Right renal pelvis (tissue), 4 donors: Measurements from ENCODE around the gene VPS13D. TPM values are rescaled to one million over a fixed set of nuclear protein-coding genes. Genes with fewer than 3 reads are reported as not detected.
"Not testable (repeated sequence)": the region's sequence is repeated elsewhere in the genome, so short reads cannot be mapped to it uniquely, and the experiment has no call there.

Experiments
- DNase-seq, 4 donors: peaks; one replicate each; pipeline ENCODE4 v3.0.0-alpha.2; 2013; ENCODE audit warnings: low read depth in 4 of 4, low spot score in 3 of 4, missing footprints in 1 of 4
- polyA plus RNA-seq, 4 donors: library from polyadenylated mRNA; unstranded; fragments of 120-200 nt; gene quantifications; one replicate each; pipeline ENCODE4 v1.2.1, GENCODE V29; 2013; ENCODE audit not compliant: insufficient read length in 4 of 4

The VPS13D gene
- polyA plus RNA-seq, 4 donors = 24.2 to 27.8 (median 26.3) TPM

DNA sequence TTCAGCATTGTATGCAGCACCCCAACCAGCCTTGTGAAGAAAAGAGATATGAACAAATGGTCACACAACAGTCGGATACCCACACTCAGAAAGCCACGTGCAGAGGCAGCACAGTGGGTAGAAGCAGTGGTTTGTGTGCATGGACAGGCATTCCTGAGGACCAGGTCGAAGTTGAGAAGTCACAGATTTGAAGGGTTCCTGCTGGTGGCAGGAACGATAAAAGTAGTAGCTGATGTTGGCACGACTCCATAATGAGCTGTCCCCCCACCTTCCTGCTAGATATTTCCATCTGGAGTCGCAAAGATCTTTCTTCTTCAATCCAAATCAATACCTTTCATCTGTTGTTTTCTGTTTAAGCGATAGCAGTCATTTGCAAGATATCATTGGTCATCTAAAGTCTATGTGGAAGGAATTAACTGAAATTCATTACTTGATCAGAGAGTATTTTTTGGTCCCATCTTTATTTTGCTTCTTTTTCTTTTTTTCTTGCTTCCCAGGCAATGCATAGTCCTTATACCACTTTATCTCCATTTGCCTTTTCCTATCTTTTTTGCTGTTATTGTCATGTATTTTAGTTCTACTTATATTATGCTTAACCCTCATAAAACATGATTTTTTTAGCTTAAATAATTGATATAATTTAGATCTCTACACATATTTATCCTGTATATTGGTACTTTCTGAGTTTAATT, 211.7 kb downstream of the VPS13D start:
- DNase-seq = no peak

DNA sequence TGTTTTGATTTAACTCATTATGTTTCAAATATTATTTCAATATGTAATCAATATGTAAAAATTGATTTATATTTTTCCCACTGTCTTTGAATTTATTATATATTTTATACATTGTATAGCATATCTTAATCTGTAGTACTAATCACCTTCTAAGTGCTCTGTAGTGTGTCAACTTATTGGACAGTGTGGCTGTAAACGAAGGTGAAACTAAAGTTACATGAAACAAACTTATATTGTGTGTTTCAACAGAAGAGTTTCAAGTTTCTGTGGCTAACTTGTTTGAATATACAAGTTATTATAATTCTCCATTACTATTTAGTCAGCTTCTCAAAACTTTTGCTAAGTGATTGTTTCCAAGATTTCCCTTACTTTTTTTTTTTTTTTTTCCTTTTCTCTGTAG, 212.4 kb downstream of the VPS13D start:
- DNase-seq = no peak

DNA sequence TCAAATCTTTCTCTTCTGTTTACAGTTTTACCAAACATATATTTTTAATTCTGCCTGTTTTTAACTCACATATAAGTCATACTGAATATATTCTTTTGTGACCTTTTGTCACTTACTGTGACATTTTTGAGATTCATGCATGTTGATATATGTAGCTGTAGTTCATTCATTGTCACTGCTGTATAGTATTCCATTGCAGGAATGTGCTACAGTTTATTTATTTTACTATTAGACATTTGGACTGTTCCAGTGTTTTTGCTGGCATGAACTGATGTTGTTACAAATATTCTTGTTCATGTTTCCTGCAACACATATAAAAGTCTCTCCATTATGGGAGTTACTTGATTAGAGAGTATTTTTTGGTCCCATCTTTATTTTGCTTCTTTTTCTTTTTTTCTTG, 213.3 kb downstream of the VPS13D start:
- DNase-seq = no peak

GRCh38 chr1:12444329-12444841, 214.6 kb downstream of the VPS13D start:
- no peak for DNase-seq

- no peak for DNase-seq
These were observed 215.4 kb downstream of the VPS13D start for GRCh38 chr1:12445257-12445656.

DNA sequence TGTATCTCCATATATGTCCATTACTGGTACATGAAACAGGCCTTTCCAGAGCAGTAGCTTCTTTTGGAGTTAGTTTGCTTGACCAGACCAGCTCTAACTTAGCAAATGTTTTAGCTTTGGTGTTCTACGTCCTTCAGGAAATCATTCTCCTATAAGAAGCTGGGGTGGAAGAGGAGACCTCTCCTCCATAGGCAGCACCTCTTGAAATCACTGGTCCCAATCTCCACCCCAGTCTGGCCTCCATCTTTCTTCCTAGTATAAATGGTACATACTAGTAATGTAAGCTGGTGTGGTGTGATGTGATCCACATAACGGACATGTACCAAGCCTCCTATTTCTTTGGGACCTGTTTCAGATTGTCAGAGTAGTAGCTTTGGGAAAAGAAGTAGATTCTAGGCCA, 216.8 kb downstream of the VPS13D start:
- DNase-seq = no peak

DNA sequence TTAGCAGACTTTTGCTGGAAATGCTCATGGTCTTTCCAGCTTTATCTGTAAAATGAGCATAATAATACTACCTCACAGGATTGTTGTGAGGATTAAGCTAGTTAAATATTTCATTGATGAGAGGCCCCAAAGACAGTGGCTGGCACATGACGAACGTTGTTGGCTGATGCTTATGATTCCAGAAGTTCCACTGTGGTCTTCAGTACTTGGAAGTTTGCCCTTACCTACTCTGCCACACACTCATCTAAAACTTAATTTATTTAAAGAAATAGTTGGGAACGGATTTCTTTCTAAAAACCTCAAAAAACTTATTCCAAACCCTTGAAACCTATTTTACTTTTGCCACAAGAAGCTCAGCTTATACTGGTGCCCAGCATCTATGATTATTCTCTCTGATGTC, 217.5 kb downstream of the VPS13D start:
- no peak for DNase-seq

DNA sequence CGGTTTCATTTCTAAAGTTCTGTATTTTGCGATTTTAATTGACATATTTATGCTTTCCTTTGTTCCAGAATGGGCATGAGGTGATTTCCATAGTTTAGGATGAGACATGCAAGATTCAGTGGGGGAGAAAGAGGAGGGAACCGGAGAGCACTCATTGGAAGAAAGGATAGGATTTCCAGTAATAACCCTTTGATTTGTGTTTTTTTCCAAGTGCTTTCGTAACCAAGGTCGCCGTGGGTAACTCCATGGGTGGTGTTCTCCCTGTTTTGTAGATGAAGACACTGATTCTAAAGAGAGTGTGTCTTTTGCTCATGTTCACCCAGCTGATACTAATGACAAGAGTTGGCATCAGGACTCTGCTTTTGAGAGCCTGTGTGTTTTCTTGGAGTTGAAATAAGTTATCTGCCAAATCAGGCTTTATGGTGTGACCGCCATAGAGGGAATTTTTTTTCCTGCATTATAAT, 218.1 kb downstream of the VPS13D start:
- no peak for DNase-seq

DNA sequence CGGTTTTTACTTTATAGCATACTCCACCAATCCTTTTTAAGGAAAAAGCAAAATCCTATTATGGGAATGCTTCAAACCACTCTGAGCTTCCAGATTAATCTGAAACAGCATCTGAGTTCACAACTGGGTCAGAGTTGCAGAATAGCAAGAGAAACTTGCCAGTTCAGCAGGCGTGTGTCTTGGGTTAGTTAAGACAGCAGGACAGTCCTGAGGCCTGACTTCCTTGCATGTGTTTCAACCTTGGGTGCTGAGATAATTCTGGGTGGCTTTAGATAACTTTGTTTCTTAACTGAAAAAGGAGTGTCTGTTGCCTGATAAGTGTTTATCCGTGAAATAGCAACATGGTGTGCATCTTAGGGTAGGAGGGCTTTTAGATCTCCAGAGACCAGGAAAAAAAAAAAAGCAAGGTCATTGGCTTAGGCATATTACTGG, 218.9 kb downstream of the VPS13D start:
- DNase-seq = no peak

- DNase-seq = no peak
These were observed 220.4 kb downstream of the VPS13D start for GRCh38 chr1:12450090-12450755.

GRCh38 chr1:12450756-12451559, 221.1 kb downstream of the VPS13D start:
- DNase-seq = no peak

GRCh38 chr1:12451560-12451900, 221.7 kb downstream of the VPS13D start:
- no peak for DNase-seq

DNA sequence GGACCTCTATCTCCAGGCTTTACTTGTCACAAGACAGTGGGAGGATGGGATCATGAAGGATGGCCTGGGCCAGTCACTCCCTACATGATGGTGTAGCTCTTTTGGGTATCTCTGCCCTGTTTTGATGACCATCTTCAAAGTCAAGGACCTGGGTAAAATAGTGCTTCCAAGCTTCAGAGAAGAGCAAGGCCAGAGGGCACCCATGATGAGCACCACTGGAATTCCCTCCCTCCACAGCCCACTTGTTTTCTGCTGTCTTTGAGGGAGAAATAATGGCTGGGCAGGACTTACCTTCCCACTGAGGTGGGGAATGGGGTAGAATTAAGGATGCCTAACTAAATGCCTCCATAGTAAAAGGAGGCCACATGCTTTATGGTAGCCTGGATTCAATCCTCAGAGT, 222.4 kb downstream of the VPS13D start:
- no peak for DNase-seq

GRCh38 chr1:12453400-12454343, 223.8 kb downstream of the VPS13D start:
- DNase-seq = no peak

GRCh38 chr1:12454406-12455391, 224.9 kb downstream of the VPS13D start:
- no peak for DNase-seq

GRCh38 chr1:12456081-12456480, 226.3 kb downstream of the VPS13D start:
- DNase-seq = not testable (repeated sequence)

- DNase-seq = no peak
These were observed 227.1 kb downstream of the VPS13D start for GRCh38 chr1:12456979-12457378.

GRCh38 chr1:12457771-12458170, 227.9 kb downstream of the VPS13D start:
- no peak for DNase-seq

DNA sequence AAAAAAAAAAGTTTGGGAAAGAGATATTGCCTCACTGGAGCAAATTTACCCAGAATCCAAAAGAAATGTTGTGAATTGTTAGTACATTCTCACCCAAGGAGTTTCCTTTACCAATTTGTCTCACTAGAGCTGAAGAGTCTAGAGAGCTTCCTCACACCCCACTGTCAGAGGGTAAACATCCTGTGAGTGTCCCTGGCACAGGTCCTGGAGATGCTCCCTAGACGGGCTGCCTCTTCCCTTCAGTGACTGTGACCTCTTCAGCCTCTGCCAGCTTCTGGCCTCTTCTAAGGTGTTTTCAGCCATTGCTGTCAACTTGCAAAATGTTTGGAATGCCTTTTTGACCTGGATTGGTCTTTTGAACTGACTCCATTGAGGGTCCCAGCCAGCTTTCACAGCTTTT, 228.7 kb downstream of the VPS13D start:
- DNase-seq = no peak
